NCI-H1694 (cell line): ENCODE measurements around the gene ASXL1.

Experiments used
- DNase-seq: peaks from one replicate; lab custom pipeline; 2025; lab: John Stamatoyannopoulos, UW

The ASXL1 gene

GRCh38 chr20:32453467-32454163 is 95.5 kb downstream of the ASXL1 start:
- DNase-seq, result no peak

GRCh38 chr20:32454164-32455145 is 96.3 kb downstream of the ASXL1 start:
- no peak for DNase-seq

GRCh38 chr20:32455171-32455900 is 97.2 kb downstream of the ASXL1 start:
- no peak for DNase-seq

GRCh38 chr20:32455901-32456701 is 98.0 kb downstream of the ASXL1 start:
- no peak for DNase-seq

DNA sequence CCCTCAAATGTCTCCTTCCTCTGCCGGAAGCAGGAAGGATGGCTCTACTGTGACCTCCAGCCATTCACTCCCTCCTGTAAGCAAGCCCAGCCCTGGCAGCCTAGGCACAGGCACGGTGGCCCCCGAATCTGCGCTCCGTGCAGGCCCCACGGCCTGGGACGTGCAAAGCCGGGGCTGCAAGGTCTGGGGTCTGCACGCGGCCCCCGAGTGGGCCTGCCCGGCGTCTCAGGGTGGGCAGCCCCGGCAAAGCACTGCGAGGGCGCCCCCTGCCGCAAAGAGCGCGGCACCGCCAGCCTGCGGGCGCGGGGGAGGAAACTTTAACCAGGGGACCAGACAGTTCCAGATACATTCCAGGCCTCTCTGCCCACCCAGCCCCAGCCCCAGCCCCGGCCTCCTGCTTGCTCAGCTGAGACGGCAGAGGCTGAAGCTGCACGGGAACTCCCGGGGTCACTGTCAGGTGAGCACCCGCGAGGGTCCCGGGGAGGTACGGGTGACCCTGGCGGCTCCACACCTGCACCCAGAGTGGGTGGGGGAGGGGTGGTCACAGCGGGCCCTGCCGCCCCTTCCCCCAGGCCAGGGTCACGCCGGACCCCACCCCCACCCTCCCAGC is 98.8 kb downstream of the ASXL1 start:
- DNase-seq, result no peak

DNA sequence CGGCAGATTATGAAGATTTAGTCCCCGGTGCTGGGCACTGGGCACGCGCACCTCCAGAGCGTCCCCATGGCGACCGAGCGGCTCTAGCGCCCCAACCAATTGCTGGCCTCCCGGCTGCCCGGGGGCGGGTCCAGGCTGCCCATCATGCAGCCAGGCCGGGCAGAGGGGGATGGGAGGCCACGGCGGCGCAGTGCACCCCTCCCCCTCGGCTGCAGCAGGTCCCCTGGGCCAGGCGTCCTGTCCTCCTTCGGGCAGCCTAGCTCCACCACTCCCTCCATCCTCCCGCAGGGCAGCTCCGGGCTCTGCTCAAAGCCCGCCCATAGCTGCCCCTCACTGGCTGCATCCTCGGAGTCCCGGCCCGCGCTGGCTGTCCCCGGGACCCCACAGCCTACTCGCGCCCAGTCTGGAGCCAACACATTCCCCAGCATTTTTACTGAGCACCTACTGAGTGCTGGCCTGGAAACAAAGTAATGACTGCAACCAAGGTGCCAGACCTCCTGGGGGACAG is 99.4 kb downstream of the ASXL1 start:
- DNase-seq, result no peak

DNA sequence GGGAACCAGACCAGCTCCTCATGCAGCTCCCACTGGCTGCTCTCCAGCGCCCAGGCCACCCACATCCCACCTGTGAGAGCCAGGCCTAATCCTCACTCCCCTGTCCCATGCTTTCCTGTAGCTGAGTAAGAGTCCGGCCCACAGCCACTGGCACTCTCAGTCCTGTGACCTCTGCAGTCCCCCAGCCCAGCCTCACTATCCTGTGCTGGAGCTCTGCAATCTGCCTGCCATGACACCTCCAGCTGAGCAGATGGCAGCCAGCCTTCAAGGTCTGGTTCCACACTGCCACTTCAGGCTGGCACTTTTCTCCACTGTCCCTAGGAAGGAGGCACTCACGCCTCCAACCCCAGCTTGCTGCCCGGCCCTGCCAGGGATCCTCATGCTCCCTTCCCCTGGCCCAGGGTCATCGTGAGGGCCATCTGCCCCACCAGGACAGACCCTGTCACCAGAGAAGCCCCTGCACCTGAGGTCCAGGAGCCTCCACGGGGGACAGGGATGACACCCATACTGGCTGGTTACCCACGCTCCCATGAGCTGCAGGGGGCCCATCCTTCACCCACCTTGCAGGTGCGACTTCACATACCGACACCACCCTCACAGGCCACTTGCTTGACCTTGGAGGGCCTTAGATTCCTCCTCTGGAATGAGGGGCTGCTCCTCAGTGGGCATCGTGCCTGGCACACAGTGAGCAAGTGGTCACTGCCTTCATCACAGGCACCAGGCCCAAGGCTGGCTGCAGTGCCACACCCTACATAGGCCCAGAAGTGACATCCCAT is 100.1 kb downstream of the ASXL1 start:
- no peak for DNase-seq

GRCh38 chr20:32458837-32459220 is 100.7 kb downstream of the ASXL1 start:
- DNase-seq, result no peak

GRCh38 chr20:32460231-32460630 is 102.1 kb downstream of the ASXL1 start:
- DNase-seq, result no peak

GRCh38 chr20:32460683-32461320 is 102.7 kb downstream of the ASXL1 start:
- no peak for DNase-seq

- DNase-seq, result no peak
Measured at GRCh38 chr20:32461836-32462600, 103.9 kb downstream of the ASXL1 start.

- DNase-seq, result no peak
Measured at GRCh38 chr20:32462900-32463641, 104.9 kb downstream of the ASXL1 start.

DNA sequence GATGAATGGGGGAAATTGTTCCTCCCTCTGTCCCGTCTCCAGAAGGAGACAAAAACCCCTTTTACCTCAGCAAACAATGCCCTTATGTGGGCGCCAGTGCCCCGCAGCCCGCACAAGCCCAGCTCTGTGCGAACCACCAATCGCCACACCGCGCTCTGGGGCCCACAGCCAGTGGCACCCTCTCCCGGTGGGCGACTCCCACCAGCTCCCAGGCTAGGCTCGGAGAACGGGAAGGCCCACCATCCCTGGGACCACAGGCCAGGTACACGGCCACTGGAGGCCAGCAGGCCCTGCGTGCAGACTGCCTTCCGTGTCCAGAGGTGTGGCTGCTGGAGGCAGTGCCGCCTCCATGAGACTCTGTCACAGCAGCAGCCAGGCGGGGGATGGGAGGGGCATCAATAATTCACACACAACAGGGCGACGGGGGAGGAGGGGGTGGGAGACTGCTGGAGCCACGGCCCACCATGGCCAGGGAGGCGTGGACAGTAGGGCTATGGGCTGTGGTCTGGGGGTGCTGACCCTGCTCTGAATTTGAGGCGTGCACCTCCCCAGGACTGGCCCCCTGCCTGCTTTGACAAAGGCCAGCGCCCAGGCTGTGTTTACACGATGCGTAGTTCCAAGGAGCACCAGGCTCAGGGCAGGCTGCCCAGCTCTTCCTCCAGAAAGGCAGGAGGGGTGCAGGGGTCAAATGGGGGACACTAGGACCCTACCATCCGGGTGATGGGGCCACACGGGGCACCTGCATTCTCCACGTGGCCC is 105.7 kb downstream of the ASXL1 start:
- DNase-seq, result no peak

DNA sequence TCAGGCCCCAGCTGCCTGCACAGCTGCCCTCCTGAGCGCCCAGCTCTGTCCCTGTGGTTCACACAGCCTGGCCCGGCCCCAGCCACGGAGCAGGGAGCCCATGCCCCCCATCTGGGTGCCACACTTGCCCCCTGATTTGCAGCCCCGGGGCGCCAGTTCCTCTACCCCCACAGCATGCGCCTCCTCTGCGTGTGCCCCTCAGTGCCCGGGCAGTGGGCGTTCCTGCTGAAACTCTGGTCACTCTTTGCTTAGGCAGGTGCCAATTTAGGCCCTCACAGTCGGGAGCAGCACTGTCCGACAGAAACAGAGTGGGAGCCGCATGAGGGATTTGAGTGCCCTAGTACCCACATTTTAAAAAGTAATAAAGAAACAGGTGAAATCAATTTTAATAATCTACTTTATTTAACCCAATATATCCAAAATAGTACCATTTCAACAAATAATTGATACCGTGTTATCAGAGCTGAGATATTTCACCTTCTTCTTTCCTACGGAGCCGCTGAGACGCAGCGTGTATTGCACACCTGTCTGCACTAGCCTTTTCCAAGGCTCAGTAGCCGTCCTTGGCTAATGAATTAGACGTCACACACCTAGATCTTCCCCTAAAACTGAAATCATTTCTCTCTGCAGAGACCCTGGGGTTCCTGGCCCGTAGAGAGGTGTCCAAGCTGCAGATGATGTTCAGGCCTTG is 106.4 kb downstream of the ASXL1 start:
- DNase-seq, result no peak

DNA sequence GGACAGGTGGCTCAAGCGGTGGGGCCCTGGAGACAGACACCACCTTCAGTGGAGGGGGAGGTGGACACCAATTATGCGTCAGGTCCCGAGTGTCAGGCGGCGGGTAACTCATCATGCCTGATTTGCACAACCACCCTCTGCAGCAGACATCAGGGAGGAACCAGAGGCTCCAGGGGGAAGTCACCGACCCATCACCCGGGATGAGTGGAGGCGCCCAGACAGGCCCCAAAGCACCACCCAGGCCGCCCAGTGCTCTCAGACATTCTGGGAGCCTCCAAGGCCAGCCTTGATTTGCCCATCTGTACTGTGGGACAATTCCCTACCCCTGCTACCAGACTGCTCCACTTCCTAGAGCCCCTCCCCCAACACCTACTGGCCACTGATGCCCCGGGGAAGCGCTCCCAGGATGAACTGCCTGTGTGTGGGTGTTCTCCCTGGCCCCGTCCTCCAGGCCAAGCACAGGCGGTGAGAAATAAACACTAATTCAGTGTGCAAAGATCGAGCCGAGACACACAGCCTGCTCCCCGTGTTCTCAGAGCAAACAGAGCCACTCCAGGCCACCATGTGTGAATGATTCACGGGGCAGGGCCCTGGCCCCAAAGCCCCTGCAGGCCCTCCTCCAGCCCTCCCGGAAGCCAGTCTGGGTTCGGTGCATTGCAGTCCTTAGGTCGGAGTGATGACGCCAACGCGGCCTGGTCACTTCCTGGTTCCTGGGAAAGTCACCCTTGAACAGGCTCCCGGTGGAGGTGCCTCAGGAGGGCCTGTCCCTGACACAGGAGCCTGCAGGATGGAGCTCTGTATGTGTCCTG is 107.2 kb downstream of the ASXL1 start:
- DNase-seq, result no peak
